Endothelial cell of umbilical vein (primary cell): ENCODE results near the gene DMD. TPM values are rescaled to one million over a fixed set of nuclear protein-coding genes. Genes with fewer than 3 reads are reported as not detected.

ENCODE experiments used
- BruUV-seq: library from RNA; stranded (reverse); fragments of 400-500 nt; replicated peaks from 2 replicates; lab custom pipeline; 2021; lab: Mats Ljungman, UMichigan
- CTCF ChIA-PET: fragments of 300-600, 350-600 bp; sonication (Branson Sonifier 250); formaldehyde crosslinking; loops from one replicate; lab custom pipeline; 2021; ENCODE audit warnings: antibody characterized with exemption, inconsistent platforms; lab: Charles Lee
- POLR2A ChIA-PET: fragments of 300-600, 350-600 bp; sonication (Branson Sonifier 250); formaldehyde crosslinking; loops from one replicate; lab custom pipeline; 2021; ENCODE audit warnings: antibody characterized with exemption, inconsistent platforms; lab: Charles Lee
- DNase-seq: peaks from one replicate; pipeline ENCODE4 v3.0.0-alpha.2; 2011; ENCODE audit warnings: low read depth, low spot score
- FAIRE-seq: peaks from 2 replicates; lab custom pipeline; 2011; peaks lifted over from hg19 to GRCh38; lab: Jason Lieb, UNC
- H2AFZ ChIP-seq: 2 replicates; pipeline ENCODE4 v1.6.0; 2012; ENCODE audit warnings: low read depth, low read length, control low read depth, inconsistent platforms
- H3K27ac ChIP-seq: 2 replicates; pipeline ENCODE4 v1.5.1; 2011; ENCODE audit warnings: low read depth, mild to moderate bottlenecking, control low read depth, low read length, moderate library complexity; ENCODE audit not compliant: insufficient read depth
- H3K27me3 ChIP-seq, 2 experiments: 2 replicates each; pipeline versions ENCODE4 v1.6.0 to v1.6.1; 2011; ENCODE audit warnings: low read length in 2 of 2, mixed read lengths in 1 of 2; ENCODE audit not compliant: control insufficient read depth in 2 of 2, insufficient read depth in 2 of 2
- H3K36me3 ChIP-seq, 2 experiments: 2 replicates in 1 of 2; 3 replicates in 1 of 2; pipeline ENCODE4 v1.5.1; 2011; ENCODE audit warnings: low read length in 2 of 2, mild to moderate bottlenecking in 1 of 2, moderate library complexity in 1 of 2; ENCODE audit not compliant: control insufficient read depth in 2 of 2, insufficient read depth in 2 of 2; ENCODE audit errors: extremely low read depth in 1 of 2
- H3K4me1 ChIP-seq: 3 replicates; pipeline ENCODE4 v1.5.1; 2011; ENCODE audit warnings: mild to moderate bottlenecking, low read length; ENCODE audit not compliant: control insufficient read depth, insufficient read depth; ENCODE audit errors: extremely low read depth
- H3K4me2 ChIP-seq: 2 replicates; pipeline ENCODE4 v1.6.1; 2011; ENCODE audit warnings: low read length, control low read depth, mixed read lengths; ENCODE audit not compliant: insufficient read depth
- H3K4me3 ChIP-seq, 3 experiments: fragments of 200-600 bp in 1 of 3; sonication (generic), shearing (Covaris generic) in 1 of 3; replicated peaks in 1 of 3; 2 replicates each; pipeline ENCODE4 v1.5.1; 2011 to 2016; ENCODE audit warnings: control low read depth in 3 of 3, low read length in 3 of 3, mild to moderate bottlenecking in 2 of 3, inconsistent platforms in 1 of 3, low read depth in 1 of 3, moderate library complexity in 1 of 3; ENCODE audit not compliant: insufficient read depth in 1 of 3
- H3K79me2 ChIP-seq: 2 replicates; pipeline ENCODE4 v1.6.0; 2012; ENCODE audit warnings: low read length, inconsistent platforms; ENCODE audit not compliant: control insufficient read depth, insufficient read depth
- H3K9ac ChIP-seq: replicated peaks from 2 replicates; pipeline ENCODE3; 2011; ENCODE audit warnings: low read length, control low read depth; ENCODE audit not compliant: insufficient read depth; ENCODE audit errors: extremely low read depth
- H3K9me1 ChIP-seq: replicated peaks from 3 replicates; pipeline ENCODE4 v1.6.0; 2011; ENCODE audit warnings: mild to moderate bottlenecking, low read length; ENCODE audit not compliant: control insufficient read depth, insufficient read depth; ENCODE audit errors: extremely low read depth
- H3K9me3 ChIP-seq: replicated peaks from 2 replicates; pipeline ENCODE4 v1.5.1; 2012; ENCODE audit warnings: low read length, inconsistent platforms; ENCODE audit not compliant: control insufficient read depth, insufficient read depth
- H4K20me1 ChIP-seq: replicated peaks from 2 replicates; pipeline ENCODE3; 2011; ENCODE audit warnings: mild to moderate bottlenecking, low read length; ENCODE audit not compliant: control insufficient read depth, insufficient read depth; ENCODE audit errors: extremely low read depth
- CTCF ChIP-seq, 2 donors: IDR thresholded peaks; 1 replicate in 1 of 2; 2 replicates in 1 of 2; pipeline ENCODE4 v1.5.1; 2011; ENCODE audit warnings: low read length in 2 of 2, mild to moderate bottlenecking in 2 of 2, moderate library complexity in 2 of 2, control low read depth in 1 of 2, inconsistent platforms in 1 of 2, low read depth in 1 of 2; ENCODE audit not compliant: insufficient read depth in 1 of 2; ENCODE audit errors: extremely low read depth in 1 of 2
- EZH2 ChIP-seq: IDR thresholded peaks from 2 replicates; pipeline ENCODE4 v1.6.1; 2012; ENCODE audit warnings: borderline replicate concordance, low read depth, mild to moderate bottlenecking, moderate library complexity, low read length, inconsistent platforms; ENCODE audit not compliant: severe bottlenecking
- FOS ChIP-seq: IDR thresholded peaks from 2 replicates; pipeline ENCODE4 v1.6.1; 2011; ENCODE audit warnings: mild to moderate bottlenecking, low read length, moderate library complexity, borderline replicate concordance; ENCODE audit not compliant: insufficient read depth
- GATA2 ChIP-seq: IDR thresholded peaks from 2 replicates; pipeline ENCODE4 v1.7.0; 2011; ENCODE audit warnings: low read depth, mild to moderate bottlenecking, moderate library complexity, mixed read lengths, low read length; ENCODE audit not compliant: insufficient read length, insufficient read depth
- JUN ChIP-seq: IDR thresholded peaks from 2 replicates; pipeline ENCODE4 v1.6.1; 2011; ENCODE audit warnings: borderline replicate concordance, low read depth; ENCODE audit not compliant: insufficient read length, insufficient read depth
- MAX ChIP-seq: IDR thresholded peaks from 2 replicates; pipeline ENCODE4 v1.6.1; 2011; ENCODE audit not compliant: insufficient read depth, insufficient read length
- MYC ChIP-seq: IDR thresholded peaks from one replicate; pipeline ENCODE4 v1.6.1; 2011; ENCODE audit warnings: mild to moderate bottlenecking, low read depth, low read length
- POLR2A ChIP-seq: IDR thresholded peaks from 2 replicates; pipeline ENCODE4 v1.6.1; 2012; ENCODE audit warnings: low read depth, mild to moderate bottlenecking, control low read depth, low read length
- POLR2AphosphoS5 ChIP-seq: IDR thresholded peaks from 2 replicates; pipeline ENCODE4 v1.6.1; 2012; ENCODE audit warnings: low read depth, mild to moderate bottlenecking, control low read depth, low read length, moderate library complexity; ENCODE audit not compliant: insufficient read depth
- dilution Hi-C: fragments of 300-500 bp; cut with MboI; formaldehyde crosslinking; loops from one replicate; pipeline ENCODE4 v1.15.0; 2019; ENCODE audit warnings: low sequenced_read_pairs; ENCODE audit not compliant: extremely low pct_ligation_motif_present
- intact Hi-C: fragments of 100-400 bp; cut with micrococcal nuclease; formaldehyde crosslinking; loops from one replicate; pipeline ENCODE4 v1.10.0; 2022
- polyA plus RNA-seq, 4 experiments: library from polyadenylated mRNA; depleted of rRNA in 3 of 4; stranded (reverse) in 3 of 4; unstranded in 1 of 4; fragments of >200 nt; gene quantifications; 2 replicates each; pipeline versions ENCODE4 v1.2.1 to v1.2.3, GENCODE V29; 2011 to 2012; ENCODE audit warnings: missing spikeins in 1 of 4
- total RNA-seq: library from RNA; stranded (reverse); gene quantifications from 2 replicates; pipeline ENCODE4 v1.2.3, GENCODE V29; 2021

DMD gene
- total and polyA plus RNA-seq, 2 donors (not counting 3 experiments of a cell fraction or from before 2014, with no cell fraction given), result 7.3 to 9.0 TPM

DNA sequence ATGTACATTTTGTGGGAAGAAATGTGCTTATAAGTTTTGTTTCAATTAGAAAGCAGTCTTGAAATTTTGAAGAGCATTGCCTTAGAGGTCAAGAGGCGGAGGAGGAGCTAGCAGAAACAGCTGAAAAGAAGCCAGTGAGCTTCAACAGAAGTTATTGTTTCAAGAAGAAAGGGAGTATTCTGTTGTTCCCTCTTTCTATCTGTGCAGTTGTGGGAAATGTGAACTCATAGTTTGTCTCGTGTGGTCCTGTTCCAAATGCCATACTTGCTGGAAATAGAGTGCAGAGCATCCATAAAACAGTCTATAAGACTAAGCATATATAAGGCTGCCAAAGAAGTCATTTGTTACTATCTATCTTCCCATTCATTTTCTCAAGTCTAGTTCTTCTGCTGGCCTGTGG, 1015.7 kb downstream of the DMD start:
- H3K4me3 ChIP-seq, result no peak overlapping the region
- H3K4me2 ChIP-seq, result no peak overlapping the region
- no peak overlapping the region for H3K27ac ChIP-seq
- H2AFZ ChIP-seq, result no peak overlapping the region
- H4K20me1 ChIP-seq, result no peaks in the 10 kb centered on the region
- FAIRE-seq, result no peak
- POLR2A ChIA-PET, result no interaction called here
- no peaks in the 10 kb centered on the region for H3K9me3 ChIP-seq
- H3K4me1 ChIP-seq, result no peaks in the 10 kb centered on the region
- no peak overlapping the region for H3K9ac ChIP-seq
- dilution Hi-C loops (no loop called here), intact Hi-C loops (no loop called here)
- H3K36me3 ChIP-seq, result no peaks in the 10 kb centered on the region
- BruUV-seq, result no TSS peak
- H3K79me2 ChIP-seq, result no peaks in the 10 kb centered on the region
- no peaks in the 10 kb centered on the region for H3K9me1 ChIP-seq
- CTCF ChIA-PET, result no interaction called here
- DNase-seq, result no peak
- no peaks in the 10 kb centered on the region for H3K27me3 ChIP-seq
- TF ChIP-seq POLR2AphosphoS5 (no peak), CTCF (IDR thresholded peaks at IDR 0.05; ENCODE audit: extremely low read depth in 1 of 2, insufficient read depth in 1 of 2, low read depth in 1 of 2, low read length in 2 of 2) (no peak), MAX (no peak), MYC (no peak), POLR2A (no peak), EZH2 (no peak), JUN (no peak), FOS (no peak), GATA2 (no peak)
